Measurements from ENCODE around the gene CEBPG.

DNA sequence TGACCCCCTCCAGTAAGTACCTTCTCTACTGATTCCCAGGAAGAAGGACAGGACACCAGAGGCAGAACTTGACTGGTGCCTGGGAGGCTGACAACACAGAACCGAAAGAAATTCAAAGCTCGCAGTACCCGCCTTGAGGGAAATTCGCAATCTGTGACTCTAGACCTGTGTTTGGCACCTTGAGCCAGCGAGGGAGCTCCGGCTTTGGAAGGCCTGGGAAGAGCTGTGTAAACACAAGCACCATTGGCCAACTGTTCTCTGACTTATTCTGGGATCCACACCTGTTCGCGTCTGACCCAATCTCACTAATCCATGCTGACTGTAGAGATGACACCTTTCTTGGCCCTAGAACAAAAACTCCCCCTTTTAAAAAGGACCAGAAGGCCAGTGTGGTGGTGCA lies 50.7 kb downstream of the CEBPG start:
- TF ChIP-seq POLR2A (IDR thresholded peaks at IDR 0.05; ENCODE audit: extremely low read depth, insufficient read length) = no peak
- TF ChIP-seq, protein P1, sequence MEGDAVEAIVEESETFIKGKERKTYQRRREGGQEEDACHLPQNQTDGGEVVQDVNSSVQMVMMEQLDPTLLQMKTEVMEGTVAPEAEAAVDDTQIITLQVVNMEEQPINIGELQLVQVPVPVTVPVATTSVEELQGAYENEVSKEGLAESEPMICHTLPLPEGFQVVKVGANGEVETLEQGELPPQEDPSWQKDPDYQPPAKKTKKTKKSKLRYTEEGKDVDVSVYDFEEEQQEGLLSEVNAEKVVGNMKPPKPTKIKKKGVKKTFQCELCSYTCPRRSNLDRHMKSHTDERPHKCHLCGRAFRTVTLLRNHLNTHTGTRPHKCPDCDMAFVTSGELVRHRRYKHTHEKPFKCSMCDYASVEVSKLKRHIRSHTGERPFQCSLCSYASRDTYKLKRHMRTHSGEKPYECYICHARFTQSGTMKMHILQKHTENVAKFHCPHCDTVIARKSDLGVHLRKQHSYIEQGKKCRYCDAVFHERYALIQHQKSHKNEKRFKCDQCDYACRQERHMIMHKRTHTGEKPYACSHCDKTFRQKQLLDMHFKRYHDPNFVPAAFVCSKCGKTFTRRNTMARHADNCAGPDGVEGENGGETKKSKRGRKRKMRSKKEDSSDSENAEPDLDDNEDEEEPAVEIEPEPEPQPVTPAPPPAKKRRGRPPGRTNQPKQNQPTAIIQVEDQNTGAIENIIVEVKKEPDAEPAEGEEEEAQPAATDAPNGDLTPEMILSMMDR (IDR thresholded peaks at IDR 0.05; ENCODE audit: low read depth, low read length) = no peak
